HG03457 (cell line): ENCODE data around the gene NRXN3.

Source experiments
- ATAC-seq: cut with Tn5 transposase; IDR thresholded peaks from one replicate; pipeline ENCODE4 v1.9.1; 2021; ENCODE audit warnings: moderate number of reproducible peaks; ENCODE audit not compliant: unreplicated experiment

The NRXN3 gene

GRCh38 chr14:79695307-79695706 is 1525.1 kb downstream of the NRXN3 start:
- ATAC-seq: no peak

GRCh38 chr14:79698298-79698711 is 1528.1 kb downstream of the NRXN3 start:
- ATAC-seq: no peak

GRCh38 chr14:79699206-79699605 is 1529.0 kb downstream of the NRXN3 start:
- no peak for ATAC-seq

- no peak for ATAC-seq
Measured at GRCh38 chr14:79701371-79701770, 1531.2 kb downstream of the NRXN3 start.

GRCh38 chr14:79702197-79702596 is 1532.0 kb downstream of the NRXN3 start:
- no peak for ATAC-seq

- ATAC-seq: no peak
Measured at GRCh38 chr14:79703209-79703608, 1533.0 kb downstream of the NRXN3 start.

- ATAC-seq: no peak
Measured at GRCh38 chr14:79704041-79704807, 1534.1 kb downstream of the NRXN3 start.

GRCh38 chr14:79705126-79705894 is 1535.1 kb downstream of the NRXN3 start:
- ATAC-seq: no peak

GRCh38 chr14:79706382-79706781 is 1536.2 kb downstream of the NRXN3 start:
- no peak for ATAC-seq

GRCh38 chr14:79708426-79709388 is 1538.5 kb downstream of the NRXN3 start:
- no peak for ATAC-seq

GRCh38 chr14:79709573-79709972 is 1539.4 kb downstream of the NRXN3 start:
- no peak for ATAC-seq

- ATAC-seq: no peak
Measured at GRCh38 chr14:79712302-79712950, 1542.3 kb downstream of the NRXN3 start.

GRCh38 chr14:79721399-79722084 is 1551.4 kb downstream of the NRXN3 start:
- ATAC-seq: no peak

- no peak for ATAC-seq
Measured at GRCh38 chr14:79724934-79725717, 1555.0 kb downstream of the NRXN3 start.

- no peak for ATAC-seq
Measured at GRCh38 chr14:79727900-79728299, 1557.7 kb downstream of the NRXN3 start.

GRCh38 chr14:79728331-79728730 is 1558.2 kb downstream of the NRXN3 start:
- ATAC-seq: no peak

GRCh38 chr14:79729731-79730130 is 1559.6 kb downstream of the NRXN3 start:
- no peak for ATAC-seq

- no peak for ATAC-seq
Measured at GRCh38 chr14:79730196-79730595, 1560.0 kb downstream of the NRXN3 start.

- no peak for ATAC-seq
Measured at GRCh38 chr14:79730953-79731352, 1560.8 kb downstream of the NRXN3 start.
